Mononuclear cell (primary cell): ENCODE measurements around the gene SLC16A10. TPM values are rescaled to one million over a fixed set of nuclear protein-coding genes. Genes with fewer than 3 reads are reported as not detected.
"Not testable (repeated sequence)": the region's sequence is repeated elsewhere in the genome, so short reads cannot be mapped to it uniquely, and the experiment has no call there.

Experiments used
- H3K27me3 ChIP-seq: 2 replicates; pipeline ENCODE4 v1.6.0; 2011; ENCODE audit warnings: low read length, control low read depth; ENCODE audit not compliant: insufficient read depth
- H3K4me1 ChIP-seq: 2 replicates; pipeline ENCODE4 v1.5.1; 2011; ENCODE audit warnings: mild to moderate bottlenecking, low read length, control low read depth; ENCODE audit not compliant: insufficient read depth
- H3K4me3 ChIP-seq: 2 replicates; pipeline ENCODE4 v1.5.1; 2011; ENCODE audit warnings: mild to moderate bottlenecking, low read length, moderate library complexity
- H3K9me3 ChIP-seq: 2 replicates; pipeline ENCODE4 v1.5.1; 2011; ENCODE audit warnings: low read depth, mild to moderate bottlenecking, control low read depth, low read length
- total RNA-seq: library from RNA; depleted of rRNA; stranded (reverse); fragments of >200 nt; gene quantifications from one replicate; pipeline ENCODE4 v1.2.3, GENCODE V29; 2012

The SLC16A10 gene
- total RNA-seq, 1 donor: 11.2 TPM

DNA sequence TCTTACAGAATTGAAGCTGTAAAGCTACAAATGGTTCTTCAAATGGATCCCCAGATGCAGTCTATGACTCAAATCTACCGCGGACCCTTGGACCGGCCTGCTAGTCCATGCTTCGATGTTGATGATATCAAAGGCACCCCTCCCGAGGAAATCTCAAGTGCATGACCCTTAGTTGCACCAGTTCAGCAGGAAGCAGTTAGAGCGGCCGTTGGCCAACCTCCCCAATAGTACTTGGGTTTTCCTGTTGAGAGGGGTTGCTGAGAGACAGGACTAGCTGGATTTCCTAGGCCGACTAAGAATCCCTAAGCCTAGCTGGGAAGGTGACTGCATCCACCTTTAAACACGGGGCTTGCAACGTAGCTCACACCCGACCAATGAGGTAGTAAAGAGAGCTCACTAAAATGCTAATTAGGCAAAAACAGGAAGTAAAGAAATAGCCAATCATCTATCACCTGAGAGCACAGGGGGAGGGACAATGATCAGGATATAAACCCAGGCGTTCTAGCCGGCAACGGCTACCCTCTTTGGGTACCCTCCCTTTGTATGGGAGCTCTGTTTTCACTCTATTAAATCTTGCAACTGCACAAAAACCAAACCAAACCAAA lies 50.3 kb downstream of the SLC16A10 start:
- not testable (repeated sequence) for H3K9me3 ChIP-seq, H3K27me3 ChIP-seq, H3K4me3 ChIP-seq, H3K4me1 ChIP-seq

DNA sequence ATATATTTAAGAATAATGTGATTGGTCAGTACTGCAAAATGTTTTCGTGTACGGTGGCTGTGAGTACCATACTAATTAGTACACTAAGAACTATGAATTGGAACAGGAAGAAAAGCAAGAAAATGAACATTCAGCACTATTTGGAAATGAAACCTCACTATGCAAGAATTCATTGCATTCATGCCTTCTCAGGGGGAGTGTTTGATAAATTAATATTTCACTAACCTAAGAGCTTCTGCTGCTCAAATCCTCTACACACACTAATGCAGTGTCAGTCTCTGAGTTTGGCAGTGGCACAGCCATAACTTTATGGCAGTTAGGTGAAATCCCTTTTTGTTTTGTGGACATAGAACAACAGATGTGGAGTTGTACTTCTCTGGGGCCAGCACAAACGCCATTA lies 60.1 kb downstream of the SLC16A10 start:
- H3K27me3 ChIP-seq: no peaks in the 10 kb centered on the region
- H3K4me1 ChIP-seq: no peaks in the 10 kb centered on the region
- no peaks in the 10 kb centered on the region for H3K9me3 ChIP-seq
- no peak overlapping the region for H3K4me3 ChIP-seq

DNA sequence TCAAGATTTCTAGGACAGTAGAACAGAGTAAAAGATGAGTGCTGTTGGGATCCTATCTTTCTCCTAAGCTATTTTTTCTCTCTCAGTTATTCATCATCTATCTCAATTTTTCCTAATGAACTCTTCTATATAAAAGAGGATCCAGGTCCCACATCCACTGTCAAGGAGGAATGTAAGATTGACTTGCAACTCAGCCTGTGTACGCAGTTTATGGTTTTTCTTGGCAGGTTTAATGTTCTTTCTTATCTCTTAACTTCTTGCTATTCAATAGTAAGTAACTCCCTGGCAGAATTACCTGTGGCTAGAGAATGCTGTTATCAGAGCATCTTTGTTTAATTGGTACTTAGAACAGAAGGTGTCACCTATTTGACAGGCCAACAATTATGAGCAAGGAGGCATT lies 60.8 kb downstream of the SLC16A10 start:
- Histone ChIP-seq H3K9me3 (no peaks in the 10 kb centered on the region), H3K4me1 (no peaks in the 10 kb centered on the region), H3K4me3 (no peak overlapping the region), H3K27me3 (no peaks in the 10 kb centered on the region)

DNA sequence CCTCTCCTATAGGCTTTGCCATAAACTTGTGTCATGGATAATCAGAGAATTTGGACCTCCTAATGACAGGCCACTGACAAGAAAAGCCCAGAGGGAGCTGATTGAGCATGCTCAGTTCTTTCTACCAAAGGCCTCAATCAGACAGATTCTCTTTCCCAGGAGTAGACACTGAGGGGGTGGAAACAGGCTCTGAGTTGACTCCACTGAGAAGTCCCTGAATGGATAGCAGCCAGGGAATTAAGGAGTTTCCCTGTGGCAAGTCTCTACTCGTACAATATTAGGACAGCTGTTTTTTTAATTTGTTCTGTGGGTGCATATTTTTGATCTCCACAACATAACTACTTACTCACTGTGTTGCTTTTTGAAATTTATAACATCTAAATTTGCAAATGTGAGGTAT lies 63.3 kb downstream of the SLC16A10 start:
- Histone ChIP-seq H3K4me3 (no peak overlapping the region), H3K9me3 (no peaks in the 10 kb centered on the region), H3K27me3 (no peaks in the 10 kb centered on the region), H3K4me1 (no peaks in the 10 kb centered on the region)

DNA sequence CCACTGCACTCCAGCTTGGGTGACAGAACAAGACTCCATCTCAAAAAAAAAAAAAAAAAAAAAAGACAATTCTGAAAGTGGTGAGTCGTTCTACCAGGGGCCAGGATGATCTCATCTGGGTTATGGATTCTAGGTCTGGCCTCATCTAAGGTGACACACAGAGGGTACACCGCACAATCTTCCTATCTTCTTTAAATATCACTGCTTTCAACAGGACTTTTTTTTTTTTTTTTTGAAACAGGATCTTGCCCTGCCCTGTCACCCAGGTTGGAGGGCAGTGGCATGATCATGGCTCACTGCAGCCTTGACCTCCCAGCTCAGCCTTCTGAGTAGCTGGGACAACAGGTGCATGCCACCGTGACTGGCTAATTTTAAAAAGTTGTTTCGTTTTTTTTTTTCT lies 67.7 kb downstream of the SLC16A10 start:
- Histone ChIP-seq H3K4me3 (no peak overlapping the region), H3K4me1 (no peaks in the 10 kb centered on the region), H3K9me3 (peaks cover 4% of the 10 kb centered on the region), H3K27me3 (no peaks in the 10 kb centered on the region)

DNA sequence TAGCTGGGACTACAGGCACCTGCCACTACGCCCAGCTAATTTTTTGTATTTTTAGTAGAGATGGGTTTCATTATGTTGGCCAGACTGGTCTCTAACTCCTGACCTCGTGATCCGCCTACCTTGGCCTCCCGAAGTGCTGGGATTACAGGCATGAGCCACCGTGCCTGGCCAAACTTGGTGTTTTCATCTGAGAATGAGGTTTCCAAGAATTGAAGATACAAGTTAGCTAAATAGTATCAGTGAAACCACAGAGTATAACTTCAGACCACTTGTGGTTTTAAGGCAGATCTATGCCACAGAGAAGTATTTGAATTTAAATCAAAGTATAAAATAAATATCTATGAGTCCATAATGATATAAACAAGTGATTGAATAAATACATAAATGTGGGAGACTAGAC lies 70.1 kb downstream of the SLC16A10 start:
- Histone ChIP-seq H3K4me3 (no peak overlapping the region), H3K27me3 (no peaks in the 10 kb centered on the region), H3K9me3 (peaks cover 6% of the 10 kb centered on the region)

DNA sequence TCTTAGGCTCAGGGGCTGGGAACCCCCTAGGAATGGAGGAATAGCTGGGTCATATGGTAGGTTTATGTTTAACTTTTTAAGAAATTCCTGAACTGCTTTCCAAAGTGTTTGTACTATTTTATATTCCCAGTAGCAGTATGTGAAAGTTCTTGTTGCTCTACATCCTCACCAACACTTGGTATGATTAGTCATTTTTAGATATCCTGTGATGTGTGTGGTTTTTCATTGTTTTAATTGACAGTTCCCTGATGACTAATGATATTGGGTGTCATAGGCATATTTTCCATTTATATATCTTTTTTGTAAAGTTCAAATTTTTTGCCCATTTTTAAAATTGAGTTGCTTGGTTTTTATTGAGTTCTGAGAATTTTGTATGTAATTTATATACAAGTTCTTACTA lies 72.3 kb downstream of the SLC16A10 start:
- Histone ChIP-seq H3K4me1 (no peaks in the 10 kb centered on the region), H3K4me3 (no peak overlapping the region), H3K9me3 (peaks cover 11% of the 10 kb centered on the region), H3K27me3 (no peaks in the 10 kb centered on the region)

More for the DNA sequence above, 70.1 kb downstream of the SLC16A10 start:
- no peaks in the 10 kb centered on the region for H3K4me1 ChIP-seq

DNA sequence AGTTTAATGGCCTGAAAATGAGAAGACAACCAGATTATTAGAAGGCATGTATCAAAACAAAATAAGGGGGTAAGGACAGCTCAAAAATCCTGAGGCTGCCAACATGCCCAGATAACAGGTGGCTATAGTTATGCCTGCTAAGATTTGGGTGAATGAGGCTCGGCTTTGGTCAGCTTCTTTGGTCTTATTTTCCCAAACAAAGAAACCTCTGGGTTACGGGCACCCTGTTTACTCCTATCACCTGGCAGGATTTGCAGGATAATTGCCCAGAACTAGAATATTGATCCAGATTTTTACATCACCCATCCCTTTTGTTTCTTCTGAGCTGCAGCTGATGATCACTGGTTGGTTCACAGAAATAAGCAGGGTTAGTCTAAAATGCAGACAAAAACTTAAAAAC lies 74.3 kb downstream of the SLC16A10 start:
- no peak overlapping the region for H3K4me3 ChIP-seq
- no peaks in the 10 kb centered on the region for H3K4me1 ChIP-seq

DNA sequence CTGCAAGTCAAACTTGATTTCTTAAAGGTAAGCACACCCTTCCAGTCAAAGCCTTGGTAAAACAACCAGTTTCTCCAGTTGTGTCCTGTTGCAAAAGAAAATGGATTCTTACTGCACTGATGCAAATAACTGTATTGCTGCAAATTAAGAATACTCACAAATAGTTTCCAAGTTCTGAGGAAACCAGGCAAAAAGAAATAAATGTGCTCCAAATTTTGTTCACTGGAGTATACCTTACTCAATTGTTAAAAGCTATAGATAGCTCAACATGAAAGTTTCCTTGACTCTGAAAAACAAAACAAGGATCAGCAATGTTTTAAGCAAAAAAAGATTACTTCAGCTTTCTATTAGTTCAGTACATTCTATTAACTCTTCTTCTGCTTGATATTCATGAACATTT lies 75.2 kb downstream of the SLC16A10 start:
- no peaks in the 10 kb centered on the region for H3K4me1 ChIP-seq

More for the DNA sequence above, 74.3 kb downstream of the SLC16A10 start:
- H3K9me3 ChIP-seq: peaks cover 11% of the 10 kb centered on the region
- no peaks in the 10 kb centered on the region for H3K27me3 ChIP-seq

DNA sequence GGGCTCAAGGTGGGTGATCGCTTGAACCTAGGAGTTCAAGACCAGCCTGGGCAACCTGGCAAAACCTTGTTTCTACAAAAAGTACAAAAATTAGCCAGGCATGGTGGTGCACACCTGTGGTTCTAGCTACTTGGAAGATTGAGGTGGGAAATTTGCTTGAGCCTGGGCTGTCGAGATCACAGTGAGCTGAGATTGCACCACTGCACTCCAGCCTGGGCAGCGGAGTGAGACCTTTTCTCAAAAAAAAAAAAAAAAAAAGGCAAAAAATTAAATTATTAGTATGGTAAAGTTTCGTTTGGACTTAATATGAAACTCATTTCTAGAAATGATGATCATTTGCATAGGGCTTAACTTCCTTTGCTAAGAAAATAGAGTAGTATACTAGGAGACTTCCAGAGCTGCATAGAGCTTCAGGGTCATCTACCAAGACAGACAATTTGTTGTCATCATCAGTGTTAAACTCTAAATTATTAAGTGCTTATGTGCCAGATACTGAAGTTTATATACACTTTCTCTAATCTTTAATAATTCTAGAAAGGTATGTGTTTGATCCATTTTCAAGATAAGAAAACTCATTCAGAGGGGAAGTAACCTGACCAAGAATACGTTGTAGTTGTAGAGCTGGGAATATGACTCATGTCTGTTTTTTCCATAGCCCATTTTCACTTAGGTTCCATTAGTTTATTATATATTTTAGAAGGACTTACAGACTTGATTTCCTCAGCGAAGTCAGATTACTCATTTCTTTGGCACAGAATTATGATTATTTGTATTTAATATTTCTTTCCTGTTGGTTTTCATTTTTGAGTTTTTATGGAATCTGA lies 84.5 kb downstream of the SLC16A10 start:
- Histone ChIP-seq H3K4me1 (no peaks in the 10 kb centered on the region), H3K27me3 (no peaks in the 10 kb centered on the region), H3K4me3 (no peak overlapping the region), H3K9me3 (no peaks in the 10 kb centered on the region)

More for the DNA sequence above, 75.2 kb downstream of the SLC16A10 start:
- Histone ChIP-seq H3K27me3 (no peaks in the 10 kb centered on the region), H3K9me3 (peaks cover 11% of the 10 kb centered on the region), H3K4me3 (no peak overlapping the region)

DNA sequence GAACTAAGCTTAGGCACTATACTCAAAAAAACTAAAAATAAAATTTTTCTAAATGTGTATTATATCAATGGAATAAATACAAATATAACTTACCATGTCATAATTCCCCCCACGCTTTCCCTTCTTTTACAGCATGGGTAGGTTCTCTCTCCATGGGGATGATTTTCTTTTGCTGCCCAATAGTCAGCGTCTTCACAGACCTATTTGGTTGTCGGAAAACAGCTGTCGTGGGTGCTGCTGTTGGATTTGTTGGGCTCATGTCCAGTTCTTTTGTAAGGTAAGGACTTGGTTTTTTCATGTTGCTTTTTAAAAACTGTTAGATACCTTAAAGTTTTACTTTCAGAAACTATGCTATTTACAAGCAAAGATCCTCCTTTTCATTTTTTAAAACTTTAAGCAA lies 85.3 kb downstream of the SLC16A10 start:
- Histone ChIP-seq H3K4me1 (no peaks in the 10 kb centered on the region), H3K4me3 (no peak overlapping the region), H3K27me3 (no peaks in the 10 kb centered on the region), H3K9me3 (no peaks in the 10 kb centered on the region)

DNA sequence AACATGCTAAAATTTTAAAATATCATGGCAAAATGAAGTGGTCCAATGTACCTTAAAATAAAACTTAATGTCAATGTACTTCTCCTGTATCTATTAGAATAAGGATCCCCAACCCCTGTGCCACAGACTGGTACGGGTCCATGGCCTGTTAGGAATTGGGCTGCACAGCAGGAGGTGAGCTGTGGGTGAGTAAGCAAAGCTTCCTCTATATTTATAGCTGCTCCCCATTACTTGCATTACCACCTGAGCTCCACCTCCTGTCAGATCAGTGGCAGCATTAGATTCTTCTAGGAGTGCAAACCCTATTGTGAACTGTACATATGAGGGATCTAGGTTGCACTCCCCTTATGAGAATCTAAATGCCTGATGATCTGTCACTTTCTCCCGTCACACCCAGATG lies 86.0 kb downstream of the SLC16A10 start:
- H3K9me3 ChIP-seq: no peaks in the 10 kb centered on the region
- no peak overlapping the region for H3K4me3 ChIP-seq
- no peaks in the 10 kb centered on the region for H3K27me3 ChIP-seq
- no peaks in the 10 kb centered on the region for H3K4me1 ChIP-seq

DNA sequence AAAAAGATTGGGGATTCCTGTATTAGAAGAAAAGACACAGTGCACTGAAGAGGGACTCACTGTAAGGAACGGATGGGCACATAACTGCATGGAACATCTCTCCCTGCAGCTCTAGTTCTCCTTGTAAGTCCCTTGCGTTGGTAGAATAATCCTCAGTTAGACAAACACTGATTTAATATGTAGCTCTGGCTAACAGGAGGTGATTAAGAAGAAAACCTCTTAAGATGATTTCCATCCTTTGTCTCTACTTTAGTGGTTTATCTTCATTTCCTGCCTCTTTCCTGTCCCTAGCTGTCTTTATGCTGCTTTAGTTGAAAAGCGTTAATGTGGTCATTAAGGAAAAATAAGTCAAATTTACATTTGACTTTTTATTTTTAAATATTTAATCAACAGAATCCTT lies 86.6 kb downstream of the SLC16A10 start:
- H3K4me3 ChIP-seq: no peak overlapping the region
- H3K9me3 ChIP-seq: no peaks in the 10 kb centered on the region

DNA sequence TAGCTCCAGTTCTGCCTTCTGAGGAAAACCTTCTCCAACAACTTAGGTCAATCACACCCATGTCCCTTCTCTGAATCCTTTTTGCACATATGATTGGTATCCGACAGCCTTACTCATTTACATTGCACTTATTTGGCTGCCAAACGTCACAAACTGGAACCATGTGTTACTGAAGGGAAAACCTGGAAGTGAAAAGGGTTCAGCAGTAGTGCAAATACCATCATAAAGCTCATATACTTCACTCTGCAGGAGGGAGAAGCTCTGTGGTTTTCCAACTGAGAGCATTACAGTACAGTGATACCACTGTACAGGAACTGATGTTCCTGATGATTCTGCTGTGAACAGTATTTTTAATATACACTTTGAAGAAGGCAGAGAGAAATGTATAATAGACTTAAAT lies 87.8 kb downstream of the SLC16A10 start:
- H3K4me3 ChIP-seq: no peak overlapping the region
- H3K27me3 ChIP-seq: no peaks in the 10 kb centered on the region
- no peaks in the 10 kb centered on the region for H3K9me3 ChIP-seq
- H3K4me1 ChIP-seq: no peaks in the 10 kb centered on the region

More for the DNA sequence above, 86.6 kb downstream of the SLC16A10 start:
- no peaks in the 10 kb centered on the region for H3K4me1 ChIP-seq
- no peaks in the 10 kb centered on the region for H3K27me3 ChIP-seq

DNA sequence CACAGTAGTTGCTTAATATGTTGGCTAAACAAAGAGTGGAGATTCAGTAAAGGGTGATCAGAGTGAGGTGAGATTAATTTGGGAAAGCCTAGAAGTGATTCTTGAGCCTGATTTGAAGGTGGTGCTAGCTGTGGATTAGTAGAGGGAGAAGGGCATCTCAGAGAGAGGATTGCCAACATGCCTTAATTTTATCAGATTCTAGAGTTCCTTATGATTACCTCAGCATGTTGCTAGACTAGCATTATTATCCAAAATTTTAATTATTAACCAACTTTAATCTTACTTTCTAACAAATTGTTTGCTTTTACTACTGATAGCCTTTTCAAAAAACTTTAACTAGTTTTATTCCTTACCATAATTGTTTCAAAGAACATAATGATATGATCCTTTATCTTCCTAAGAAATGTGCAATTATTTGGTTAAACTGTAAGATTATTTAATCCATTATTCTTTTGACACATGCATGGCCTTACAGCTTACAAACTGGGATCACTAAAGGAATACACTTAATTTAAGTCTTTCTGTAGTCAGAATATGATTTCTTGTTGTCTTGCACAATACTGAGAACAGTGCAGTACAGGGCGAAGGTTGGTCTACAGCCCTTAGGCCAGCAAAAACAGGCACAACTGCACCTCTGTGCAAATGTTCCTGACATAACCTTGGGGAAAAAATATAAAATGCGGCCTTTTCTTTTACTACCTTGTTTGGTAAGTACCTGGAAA lies 88.9 kb downstream of the SLC16A10 start:
- no peaks in the 10 kb centered on the region for H3K9me3 ChIP-seq
- H3K4me3 ChIP-seq: no peak overlapping the region
- H3K27me3 ChIP-seq: no peaks in the 10 kb centered on the region
- no peaks in the 10 kb centered on the region for H3K4me1 ChIP-seq
